ENCODE measurements around the gene SPIB. TPM values are rescaled to one million over a fixed set of nuclear protein-coding genes. Genes with fewer than 3 reads are reported as not detected.
"Not testable (repeated sequence)": the region's sequence is repeated elsewhere in the genome, so short reads cannot be mapped to it uniquely, and the experiment has no call there.

SPIB gene
- total RNA-seq, 1 experiment from 2014 or later = 0.10 TPM

DNA sequence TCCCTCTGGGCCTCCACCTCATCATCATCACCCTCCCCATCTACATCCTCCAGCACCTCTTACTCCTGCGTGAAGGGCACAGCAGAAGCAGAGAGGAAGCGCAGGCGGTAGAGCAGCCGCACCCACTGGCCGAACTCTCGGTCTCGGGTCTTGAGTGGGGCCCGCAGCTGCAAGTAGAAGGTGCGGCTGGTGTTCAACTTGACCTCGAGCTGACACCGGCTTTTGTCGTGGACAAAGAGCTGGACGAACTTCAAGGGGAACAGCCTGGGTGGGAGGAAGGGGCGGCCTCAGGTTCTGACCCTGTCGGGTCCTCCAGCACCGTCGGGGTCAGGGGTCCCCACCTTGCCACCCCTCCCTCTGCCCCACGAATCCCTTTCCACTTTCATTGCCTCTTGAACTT lies 48.8 kb downstream of the SPIB start:
- DNase-seq (ENCODE audit: low spot score) = no peak

DNA sequence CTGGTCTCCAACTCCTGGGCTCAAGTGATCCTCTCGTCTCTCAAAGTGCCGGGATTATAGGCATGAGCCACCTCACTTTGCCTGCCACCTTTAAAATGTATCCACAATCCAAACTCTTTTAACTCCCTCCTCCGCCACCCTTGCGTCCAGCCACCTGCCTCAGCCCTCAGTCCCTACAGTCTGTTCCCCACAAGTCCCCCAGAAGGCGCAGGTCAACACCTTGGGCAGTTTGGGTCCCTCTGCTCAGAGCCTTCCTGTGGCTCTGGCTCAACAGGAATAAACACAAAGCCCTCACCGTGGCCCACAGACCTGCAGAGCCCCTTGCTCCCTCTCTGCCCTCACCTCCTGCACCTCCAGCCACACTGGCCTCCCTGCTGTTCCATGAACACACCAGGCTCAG lies 50.1 kb downstream of the SPIB start:
- DNase-seq (ENCODE audit: low spot score) = no peak

DNA sequence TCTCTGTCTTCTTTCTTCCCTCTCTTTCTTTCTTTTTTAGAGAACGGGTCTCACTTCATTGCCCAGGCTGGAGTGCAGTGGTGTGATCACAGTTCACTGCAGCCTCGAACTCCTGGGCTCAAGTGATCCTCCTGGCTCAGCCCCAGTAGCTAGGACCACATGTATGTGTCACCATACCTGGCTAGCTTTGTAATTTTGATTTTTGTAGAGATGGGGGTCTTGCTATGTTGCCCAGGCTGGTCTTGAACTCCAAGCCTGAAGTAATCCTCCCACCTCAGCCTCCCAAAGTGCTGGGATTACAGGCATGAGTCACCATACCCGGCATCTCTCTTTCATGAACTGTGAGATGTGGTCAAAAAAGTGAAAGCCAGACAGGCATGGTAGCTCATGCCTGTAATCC lies 54.6 kb downstream of the SPIB start:
- DNase-seq (ENCODE audit: low spot score) = not testable (repeated sequence)

DNA sequence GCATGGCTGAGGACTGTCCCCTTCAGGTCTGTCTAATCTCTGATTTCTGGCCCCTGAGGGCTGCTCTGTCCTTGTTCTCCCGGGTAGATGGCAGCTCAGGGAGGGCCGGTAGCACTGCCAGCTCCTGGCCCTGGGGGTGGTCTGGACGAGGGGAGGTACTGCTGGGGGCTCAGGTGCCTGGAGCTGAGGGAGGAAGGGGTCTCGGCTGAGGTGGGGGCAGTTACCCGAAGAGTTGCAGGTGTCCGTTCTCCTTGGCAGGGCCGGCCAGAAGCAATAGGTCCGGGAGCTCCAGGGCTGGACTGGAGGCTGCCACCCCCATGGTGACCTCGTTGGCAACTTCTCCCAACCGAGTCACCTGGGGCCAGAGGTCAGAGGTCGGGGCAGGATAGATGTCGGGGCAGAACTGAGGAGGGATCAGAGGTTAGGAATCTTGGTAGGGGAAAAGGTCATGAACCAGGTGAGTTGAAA lies 56.4 kb downstream of the SPIB start:
- no peak for DNase-seq (ENCODE audit: low spot score)

DNA sequence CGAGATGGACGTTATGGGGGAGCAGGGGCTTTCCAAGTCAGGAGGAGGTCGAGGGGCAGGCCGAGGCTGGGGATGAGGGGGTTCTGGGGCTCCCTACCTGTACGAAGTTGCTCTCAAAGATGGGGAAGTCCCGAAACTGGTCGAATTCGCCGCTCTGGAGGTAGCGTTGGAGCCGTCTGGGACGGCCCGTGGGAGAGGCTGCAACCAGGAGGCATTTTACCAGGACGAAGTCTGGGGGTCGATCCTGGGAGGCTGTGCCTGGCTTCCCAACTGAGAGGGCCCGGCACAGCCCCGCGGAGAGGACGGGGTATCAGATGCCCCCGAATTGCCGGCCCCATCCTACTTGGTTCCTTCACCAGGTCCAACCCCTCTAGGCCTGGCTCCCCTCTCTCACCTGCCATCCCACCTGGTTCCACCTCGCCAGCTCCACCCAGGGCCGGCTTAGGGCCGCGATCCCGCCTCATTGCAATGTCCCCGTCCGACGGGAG lies 57.0 kb downstream of the SPIB start:
- DNase-seq (ENCODE audit: low spot score) = no peak

DNA sequence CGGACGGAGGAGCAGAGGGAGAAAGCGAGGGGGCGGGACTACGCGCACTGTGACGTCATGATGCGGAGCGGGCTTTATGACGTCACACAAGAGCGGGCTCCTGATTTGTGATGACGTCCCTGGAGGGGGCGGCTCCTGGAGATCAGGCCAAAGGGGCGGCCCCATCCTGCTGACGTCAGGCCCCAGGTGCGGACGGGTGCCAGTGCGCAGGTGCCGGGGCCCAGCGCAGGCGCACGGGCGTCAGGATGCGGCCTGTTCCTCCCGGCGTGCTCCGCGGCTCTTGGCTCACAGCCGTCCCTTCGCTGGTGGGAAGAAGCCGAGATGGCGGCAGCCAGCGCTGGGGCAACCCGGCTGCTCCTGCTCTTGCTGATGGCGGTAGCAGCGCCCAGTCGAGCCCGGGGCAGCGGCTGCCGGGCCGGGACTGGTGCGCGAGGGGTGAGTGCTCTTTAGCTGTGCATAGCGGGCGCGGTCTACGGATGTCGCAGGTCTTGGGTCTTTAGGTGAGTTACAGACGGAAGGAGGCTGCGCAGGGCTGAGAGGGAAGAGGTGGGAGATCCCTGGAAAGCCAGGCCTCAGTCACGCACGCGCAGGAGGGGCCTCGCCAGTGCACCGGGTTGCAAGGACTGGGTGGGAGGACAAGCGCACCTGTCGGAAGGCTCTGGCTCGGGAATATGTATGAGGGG lies 57.6 kb downstream of the SPIB start, which contains the start of the genes EMC10 and GARIN5A:
Gene EMC10 (plus strand): TSS at position 284 of the 683 bp plus-strand sequence. CDS start 38 bp downstream, at position 322.
Gene GARIN5A (minus strand): TSS at position 625 of the 683 bp plus-strand sequence. CDS start 460 bp downstream, at position 165.
- DNase-seq (ENCODE audit: low spot score) = peak; percentile 97

DNA sequence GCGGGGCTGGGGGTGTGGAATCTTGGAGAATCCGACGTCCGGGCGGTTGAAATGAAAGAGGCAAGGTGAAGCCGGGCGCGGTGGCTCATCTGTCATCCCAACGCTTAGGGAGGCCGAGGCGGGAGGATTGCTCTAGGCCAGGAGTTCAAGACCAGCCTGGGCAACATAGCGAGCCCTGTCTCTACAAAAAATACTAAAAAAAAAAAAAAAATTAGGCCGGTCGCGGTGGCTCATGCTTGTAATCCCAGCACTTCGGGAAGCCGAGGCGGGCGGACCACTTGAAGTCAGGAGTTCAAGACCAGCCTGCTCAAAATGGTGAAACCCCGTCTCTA lies 58.1 kb downstream of the SPIB start:
- no peak for DNase-seq (ENCODE audit: low spot score)

DNA sequence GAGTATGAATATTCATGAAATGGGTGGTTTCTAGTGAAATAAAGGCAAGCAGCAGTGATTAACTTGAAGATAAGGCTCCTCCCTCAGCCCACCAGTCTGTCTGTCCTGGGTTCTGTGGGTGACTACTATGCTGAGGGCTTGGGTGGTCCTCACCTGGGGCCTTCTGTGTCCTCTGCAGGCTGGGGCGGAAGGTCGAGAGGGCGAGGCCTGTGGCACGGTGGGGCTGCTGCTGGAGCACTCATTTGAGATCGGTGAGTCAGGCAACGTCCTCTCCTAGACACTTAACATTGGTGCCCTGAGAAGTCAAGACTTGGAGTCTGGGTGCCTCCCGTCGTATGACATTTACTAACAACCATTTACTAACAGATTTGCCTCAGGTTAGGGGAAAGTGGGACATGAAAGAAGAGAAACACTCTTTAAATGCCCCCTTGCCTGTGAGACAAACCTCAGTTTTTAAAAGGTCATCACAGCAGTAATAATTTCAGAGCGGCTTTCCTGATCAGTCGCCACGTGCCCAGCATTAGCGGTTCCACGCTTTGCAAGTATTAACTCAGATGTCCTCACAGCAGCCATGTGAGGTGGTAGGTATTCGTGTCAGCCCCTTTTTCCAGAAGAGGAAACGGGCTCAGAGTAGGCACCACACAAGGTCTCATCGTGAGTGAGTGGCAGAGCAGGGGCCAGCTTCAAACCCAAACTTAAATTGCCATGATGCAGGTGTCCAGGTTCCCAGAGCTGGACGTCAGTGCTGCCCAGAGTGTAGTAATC lies 59.2 kb downstream of the SPIB start:
- DNase-seq (ENCODE audit: low spot score) = no peak

DNA sequence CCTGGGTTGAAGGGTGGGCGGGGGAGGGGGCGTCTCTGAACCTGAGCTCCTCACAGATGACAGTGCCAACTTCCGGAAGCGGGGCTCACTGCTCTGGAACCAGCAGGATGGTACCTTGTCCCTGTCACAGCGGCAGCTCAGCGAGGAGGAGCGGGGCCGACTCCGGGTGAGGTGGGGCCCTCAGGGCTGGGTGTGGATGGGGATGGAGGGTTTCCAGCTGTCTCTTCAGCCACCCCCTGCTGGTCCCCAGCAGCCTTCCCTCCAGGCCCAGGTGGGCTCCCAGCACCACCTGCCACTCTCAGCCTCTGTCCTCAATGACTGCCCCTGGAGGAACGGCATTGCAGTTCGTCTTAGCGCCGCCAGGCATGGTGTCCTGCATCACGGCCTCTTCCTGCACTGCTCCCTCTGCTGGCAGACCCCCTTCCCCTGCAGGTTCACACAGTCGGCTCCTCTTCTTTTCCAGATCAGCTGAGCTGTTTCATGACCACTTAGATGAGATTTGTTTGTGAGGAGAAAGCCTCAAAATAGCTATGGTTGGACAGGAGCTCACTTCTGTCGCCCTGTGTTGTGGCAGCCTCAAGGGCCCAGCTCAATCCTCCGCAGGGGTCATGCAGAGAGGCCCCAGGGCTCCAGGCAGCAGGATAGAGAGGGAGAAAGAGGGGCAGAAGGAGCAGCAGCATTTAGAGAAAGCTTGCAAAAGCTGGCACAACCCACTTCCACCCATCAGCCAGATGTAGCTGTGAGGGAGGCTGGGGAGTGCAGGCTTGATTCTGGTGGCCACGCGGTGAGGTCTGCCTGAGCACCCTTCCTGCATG lies 60.4 kb downstream of the SPIB start:
- DNase-seq (ENCODE audit: low spot score) = peak; percentile 73

DNA sequence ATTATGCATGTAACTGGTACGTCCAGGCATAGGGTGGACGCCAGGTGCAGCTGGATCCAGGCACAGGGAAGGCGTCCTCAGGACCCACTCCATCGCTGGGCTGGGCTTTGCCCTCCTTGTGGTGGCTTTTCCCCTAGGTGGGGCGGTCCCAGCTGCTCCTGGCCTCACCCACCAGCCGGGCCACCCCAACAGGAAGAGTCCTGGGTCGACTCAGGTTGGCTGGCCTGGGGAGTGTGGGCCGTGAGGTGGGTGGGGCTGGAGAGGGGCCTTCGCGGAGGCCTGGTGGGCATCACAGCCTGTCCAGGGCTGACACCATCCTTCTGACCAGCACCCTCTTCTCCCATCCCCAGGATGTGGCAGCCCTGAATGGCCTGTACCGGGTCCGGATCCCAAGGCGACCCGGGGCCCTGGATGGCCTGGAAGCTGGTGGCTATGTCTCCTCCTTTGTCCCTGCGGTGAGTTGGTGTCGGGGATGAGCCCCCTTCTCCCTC lies 61.1 kb downstream of the SPIB start:
- DNase-seq (ENCODE audit: low spot score) = no peak

DNA sequence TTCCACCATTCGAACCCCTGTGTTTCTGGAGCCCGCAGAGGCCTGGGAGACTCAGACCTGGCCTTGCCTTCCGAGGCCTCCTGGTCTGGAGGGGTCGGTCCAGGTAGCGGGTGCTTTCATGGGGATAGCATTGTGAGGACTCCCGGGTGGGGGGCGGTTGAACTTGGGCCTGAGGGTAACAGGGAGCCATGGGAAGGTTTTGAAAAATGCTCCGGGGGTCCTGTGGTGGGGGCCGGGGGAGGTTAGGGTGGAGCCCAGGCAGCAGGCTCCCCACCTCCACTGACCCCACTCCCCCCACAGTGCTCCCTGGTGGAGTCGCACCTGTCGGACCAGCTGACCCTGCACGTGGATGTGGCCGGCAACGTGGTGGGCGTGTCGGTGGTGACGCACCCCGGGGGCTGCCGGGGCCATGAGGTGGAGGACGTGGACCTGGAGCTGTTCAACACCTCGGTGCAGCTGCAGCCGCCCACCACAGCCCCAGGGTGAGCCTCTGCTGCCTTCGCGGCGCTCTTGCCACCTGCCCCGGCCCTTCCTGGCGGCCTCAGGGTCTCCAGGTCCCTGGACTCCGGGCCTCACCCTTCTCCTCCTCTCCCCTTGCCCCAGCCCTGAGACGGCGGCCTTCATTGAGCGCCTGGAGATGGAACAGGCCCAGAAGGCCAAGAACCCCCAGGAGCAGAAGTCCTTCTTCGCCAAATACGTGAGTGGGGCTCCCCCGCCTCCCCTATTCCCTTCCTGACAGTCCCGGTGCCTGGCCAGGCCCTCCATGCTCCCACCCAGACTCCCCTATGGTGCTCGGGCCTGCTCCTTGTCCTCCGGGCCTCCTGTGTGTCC lies 61.8 kb downstream of the SPIB start:
- DNase-seq (ENCODE audit: low spot score) = no peak

Other genes with a start within 250 kb of the SPIB start
- gene MYH14, start 215.3 kb upstream of the SPIB start, total RNA-seq (2014; rRNA removed; shearing (Covaris generic)) = 3.2 and 3.8 TPM in 2 replicates
- 0.06 and 0.47 TPM in 2 replicates for gene KCNC3, start 89.6 kb upstream of the SPIB start, total RNA-seq (2014; rRNA removed; shearing (Covaris generic))
- gene NAPSA, start 53.3 kb upstream of the SPIB start, total RNA-seq (2014; rRNA removed; shearing (Covaris generic)) = 0.99 TPM in 1 of 2 replicates, not detected in the other
- gene NR1H2, start 42.5 kb upstream of the SPIB start, total RNA-seq (2014; rRNA removed; shearing (Covaris generic)) = 79.5 and 104 TPM in 2 replicates
- 45.8 and 58.6 TPM in 2 replicates for gene POLD1, start 34.6 kb upstream of the SPIB start, total RNA-seq (2014; rRNA removed; shearing (Covaris generic))
- not detected in 2 replicates for gene MYBPC2, start 14.0 kb downstream of the SPIB start, total RNA-seq (2014; rRNA removed; shearing (Covaris generic))
- 94.2 and 144 TPM in 2 replicates for gene EMC10, start 57.6 kb downstream of the SPIB start, total RNA-seq (2014; rRNA removed; shearing (Covaris generic))
- 2.9 and 8.6 TPM in 2 replicates for gene GARIN5A, start 57.9 kb downstream of the SPIB start, total RNA-seq (2014; rRNA removed; shearing (Covaris generic))
- gene JOSD2, start 92.3 kb downstream of the SPIB start, total RNA-seq (2014; rRNA removed; shearing (Covaris generic)) = 28.7 and 60.6 TPM in 2 replicates
- not detected in 2 replicates for gene ASPDH, start 95.0 kb downstream of the SPIB start, total RNA-seq (2014; rRNA removed; shearing (Covaris generic))
- 15.2 and 19.0 TPM in 2 replicates for gene LRRC4B, start 149.5 kb downstream of the SPIB start, total RNA-seq (2014; rRNA removed; shearing (Covaris generic))
- 1.9 and 4.5 TPM in 2 replicates for gene SYT3, start 220.9 kb downstream of the SPIB start, total RNA-seq (2014; rRNA removed; shearing (Covaris generic))
- 5.0 and 5.3 TPM in 2 replicates for gene C19orf81, start 230.5 kb downstream of the SPIB start, total RNA-seq (2014; rRNA removed; shearing (Covaris generic))